ENCODE data around the gene TBC1D3B.
"Not testable (repeated sequence)": the region's sequence is repeated elsewhere in the genome, so short reads cannot be mapped to it uniquely, and the experiment has no call there.

Gene TBC1D3B

GRCh38 chr17:36198831-36199465, 22.5 kb upstream of the TBC1D3B start:
- DNase-seq = no peak

- no peak for DNase-seq
Observed at GRCh38 chr17:36197387-36197703, 20.9 kb upstream of the TBC1D3B start.

- no peak for DNase-seq
Observed at GRCh38 chr17:36196131-36196486, 19.7 kb upstream of the TBC1D3B start.

GRCh38 chr17:36195434-36196130, 19.1 kb upstream of the TBC1D3B start:
- DNase-seq = no peak

- not testable (repeated sequence) for DNase-seq
Observed at GRCh38 chr17:36194832-36195433, 18.5 kb upstream of the TBC1D3B start.

GRCh38 chr17:36194147-36194831, 17.9 kb upstream of the TBC1D3B start:
- not testable (repeated sequence) for DNase-seq

- DNase-seq = no peak
Observed at GRCh38 chr17:36193216-36193775, 16.9 kb upstream of the TBC1D3B start.

GRCh38 chr17:36190549-36191330, 14.3 kb upstream of the TBC1D3B start:
- not testable (repeated sequence) for DNase-seq

- DNase-seq = not testable (repeated sequence)
Observed at GRCh38 chr17:36189993-36190392, 13.6 kb upstream of the TBC1D3B start.

GRCh38 chr17:36188891-36189306, 12.5 kb upstream of the TBC1D3B start:
- no peak for DNase-seq

GRCh38 chr17:36187943-36188665, 11.7 kb upstream of the TBC1D3B start:
- DNase-seq = not testable (repeated sequence)

- not testable (repeated sequence) for DNase-seq
Observed at GRCh38 chr17:36186810-36187763, 10.7 kb upstream of the TBC1D3B start.

- DNase-seq = no peak
Observed at GRCh38 chr17:36185416-36185815, 9.0 kb upstream of the TBC1D3B start.

- DNase-seq = no peak
Observed at GRCh38 chr17:36184023-36184765, 7.8 kb upstream of the TBC1D3B start.

- peak; percentile 67 for DNase-seq
Observed at GRCh38 chr17:36183001-36183971, 6.8 kb upstream of the TBC1D3B start.

- DNase-seq = peak; percentile 6
Observed at GRCh38 chr17:36182176-36183000, 6.0 kb upstream of the TBC1D3B start.

GRCh38 chr17:36181446-36182175, 5.2 kb upstream of the TBC1D3B start:
- DNase-seq = not testable (repeated sequence)
